ENCODE data around the gene KLHL2.
"Not testable (repeated sequence)": the region's sequence is repeated elsewhere in the genome, so short reads cannot be mapped to it uniquely, and the experiment has no call there.

KLHL2 gene

DNA sequence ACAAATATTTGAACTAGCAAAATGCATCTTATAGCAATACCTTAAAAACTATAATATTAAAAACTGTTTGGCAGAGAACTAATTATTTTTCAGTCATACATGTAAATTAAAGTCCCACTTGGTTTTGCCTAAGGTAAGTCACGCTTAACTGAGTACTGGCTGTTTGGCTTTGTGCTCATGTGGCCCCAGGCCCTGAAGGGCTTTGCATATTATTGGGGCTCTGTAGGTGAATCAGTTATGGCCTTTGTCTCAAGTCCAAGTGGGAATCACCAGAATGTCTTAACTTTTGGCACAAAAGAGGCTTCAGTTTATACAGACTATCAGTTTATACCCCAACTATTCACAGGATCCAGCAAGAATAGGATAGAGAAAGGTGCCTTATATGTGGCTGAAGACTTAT is 29.5 kb downstream of the KLHL2 start:
- not testable (repeated sequence) for DNase-seq

DNA sequence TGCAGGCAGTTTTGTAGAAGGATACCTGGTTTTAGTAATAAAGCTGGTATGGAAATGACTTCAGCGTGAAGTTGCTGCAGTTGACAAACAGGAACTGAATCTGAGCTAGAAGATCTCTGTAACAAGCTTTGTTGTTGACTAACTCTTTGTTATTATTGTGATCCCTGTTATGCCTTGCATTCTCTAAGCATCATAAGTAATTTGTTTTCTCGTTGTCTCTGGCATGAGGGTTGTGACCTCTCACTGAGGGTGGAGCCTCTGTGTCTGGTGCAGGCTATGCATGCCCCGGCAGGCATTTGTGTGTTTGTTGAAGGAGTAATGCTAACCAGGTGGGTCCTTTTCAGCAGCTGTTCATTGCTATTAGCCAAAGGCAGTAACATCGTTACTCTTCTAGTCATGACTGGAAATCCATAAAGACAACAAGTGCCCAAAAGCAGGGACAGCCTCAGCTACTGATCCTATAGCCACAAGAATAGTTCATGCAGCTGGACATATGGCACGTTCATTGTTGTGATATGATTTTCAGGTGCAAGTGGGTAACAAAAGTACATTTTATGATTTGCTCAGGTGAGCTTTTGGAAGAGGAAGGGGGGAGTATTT is 30.8 kb downstream of the KLHL2 start:
- peak; percentile 88 for DNase-seq

DNA sequence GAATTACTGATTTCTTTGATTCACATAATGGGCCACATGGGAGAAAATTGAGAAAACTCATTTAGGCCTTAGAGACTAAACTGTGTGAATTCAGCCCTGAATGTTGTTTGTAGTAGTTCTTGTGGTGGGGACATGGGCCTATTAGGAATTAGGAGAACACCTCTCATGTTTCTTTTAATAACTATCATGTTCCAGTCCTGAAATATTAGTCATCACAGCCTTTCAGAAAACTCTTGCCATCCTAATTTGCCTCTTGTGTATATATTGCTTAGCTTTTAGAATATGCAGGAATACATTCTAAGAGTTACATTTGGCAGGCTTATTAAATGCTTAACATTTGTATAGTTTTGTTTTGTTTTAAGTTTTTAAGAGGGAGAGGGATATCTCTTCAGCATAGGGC is 33.4 kb downstream of the KLHL2 start:
- DNase-seq: not testable (repeated sequence)

DNA sequence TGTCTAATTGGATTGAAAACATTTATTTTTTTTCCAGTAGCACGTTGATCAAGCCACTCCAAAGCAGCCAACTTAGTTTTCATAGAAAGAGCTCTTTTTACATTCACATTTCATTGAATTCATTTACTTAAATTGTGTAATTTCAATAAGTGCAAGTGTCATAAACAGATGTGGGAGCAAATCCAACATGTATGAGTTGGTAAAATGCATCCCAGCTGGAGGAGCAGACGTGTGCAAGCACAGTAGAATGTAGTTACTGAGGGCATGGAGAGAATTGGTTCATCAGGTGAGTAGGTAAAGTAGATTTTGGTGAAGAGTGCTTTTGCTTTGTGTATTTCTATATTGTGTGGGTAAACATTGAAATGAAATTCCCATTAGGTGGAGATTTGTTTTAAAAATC is 36.8 kb downstream of the KLHL2 start:
- DNase-seq: not testable (repeated sequence)

DNA sequence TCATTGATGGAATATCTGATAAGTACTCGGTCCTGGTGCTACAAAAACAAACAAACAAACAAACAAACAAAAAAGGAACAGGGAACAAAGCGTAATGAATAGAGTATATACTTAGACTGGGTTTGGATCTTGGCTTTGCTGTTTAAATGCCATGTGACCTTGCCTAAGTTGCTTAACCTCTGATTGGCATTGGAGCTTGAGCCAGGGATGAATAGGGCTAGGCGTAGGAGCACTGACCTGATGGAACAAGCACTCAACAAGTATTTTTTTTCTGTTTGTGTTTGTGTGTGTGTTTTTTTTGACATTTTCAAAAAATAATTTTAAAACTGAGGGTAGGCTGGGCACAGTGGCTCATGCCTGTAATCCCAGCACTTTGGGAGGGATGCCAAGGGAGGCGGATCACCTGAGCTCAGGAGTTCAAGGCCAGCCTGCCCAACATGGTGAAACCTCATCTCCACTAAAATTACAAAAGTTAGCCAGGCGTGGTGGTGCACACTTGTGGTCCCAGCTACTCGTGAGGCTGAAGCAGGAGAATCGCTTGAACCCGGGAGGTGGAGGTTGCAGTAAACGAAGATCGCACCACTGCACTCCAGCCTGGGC is 37.3 kb downstream of the KLHL2 start:
- DNase-seq: not testable (repeated sequence)

DNA sequence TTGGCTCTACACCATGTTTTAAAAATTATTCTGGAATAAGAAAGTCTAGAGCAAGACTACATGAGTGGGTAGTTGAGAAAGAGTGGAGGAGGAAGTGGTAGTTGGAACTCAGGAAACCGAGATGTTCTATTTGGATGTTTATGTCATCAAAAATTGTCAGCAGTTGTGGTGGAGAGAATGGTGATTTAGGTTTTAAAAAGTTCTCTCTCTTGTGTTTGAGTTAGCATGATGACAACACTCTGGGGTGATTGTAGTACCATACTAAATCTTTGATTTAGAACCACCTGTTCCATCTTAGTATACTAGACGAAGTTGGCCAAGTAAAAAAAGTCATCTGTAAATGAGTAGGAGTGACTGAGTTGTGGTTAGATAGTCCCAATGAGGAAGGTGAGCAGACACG is 40.7 kb downstream of the KLHL2 start:
- DNase-seq: no peak

DNA sequence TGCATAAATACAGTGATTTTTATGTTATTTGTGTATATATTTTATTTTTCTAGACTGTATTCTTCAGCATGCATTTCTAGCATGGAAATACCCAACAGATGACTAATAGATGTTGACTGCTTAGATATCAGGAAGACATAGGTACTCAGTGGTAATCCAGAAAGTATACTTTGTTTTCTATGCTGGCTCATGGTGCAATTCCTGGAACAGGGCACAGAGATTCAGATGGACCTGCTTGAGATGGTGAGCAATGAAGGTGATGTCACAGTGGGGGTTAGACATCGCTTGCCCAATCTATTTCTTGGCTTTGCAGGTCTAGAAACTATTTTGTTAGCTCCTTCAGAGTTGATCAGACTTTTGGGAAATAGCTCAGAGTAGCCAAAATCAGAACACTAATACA is 41.5 kb downstream of the KLHL2 start:
- not testable (repeated sequence) for DNase-seq

DNA sequence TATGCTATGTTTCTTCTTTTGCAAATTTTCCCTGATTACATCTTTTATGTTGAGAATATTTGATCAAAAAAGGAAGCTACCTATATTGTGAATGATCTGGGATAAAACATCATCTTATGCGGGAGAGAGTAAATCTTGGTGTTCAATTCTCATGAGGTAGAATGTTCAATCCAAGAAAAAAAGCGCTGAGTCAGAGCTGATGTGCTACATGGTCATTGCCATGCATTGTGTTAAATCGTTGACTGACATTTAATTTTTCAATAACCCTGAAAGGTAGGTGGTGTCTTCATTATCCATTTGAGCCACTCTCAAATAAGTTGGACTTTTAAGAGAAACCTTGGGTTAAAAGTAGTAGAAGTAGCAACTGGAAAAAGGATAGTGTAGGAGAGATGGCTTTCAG is 47.4 kb downstream of the KLHL2 start:
- not testable (repeated sequence) for DNase-seq

- DNase-seq: not testable (repeated sequence)
These were observed 48.1 kb downstream of the KLHL2 start for GRCh38 chr4:165255439-165255838.

GRCh38 chr4:165256074-165256659 is 48.8 kb downstream of the KLHL2 start:
- DNase-seq: not testable (repeated sequence)

DNA sequence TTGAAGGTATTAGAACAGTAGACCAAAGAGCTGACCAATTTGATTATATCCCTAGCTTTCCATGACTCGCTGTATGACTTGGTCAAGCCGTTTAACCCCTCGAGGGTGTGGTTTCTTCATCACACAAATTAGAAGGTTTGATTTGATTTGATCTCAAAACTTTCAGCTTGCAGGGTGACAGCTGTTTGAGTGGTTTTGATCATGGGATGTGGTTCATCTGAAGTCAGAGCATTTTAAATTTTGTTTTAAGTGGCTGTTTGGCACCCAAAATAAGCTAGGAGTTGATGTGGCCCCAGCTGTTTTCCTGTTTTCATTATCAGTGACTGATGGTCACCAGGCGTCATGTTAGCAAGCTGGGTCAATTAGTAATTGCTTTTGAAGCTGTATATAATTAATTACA is 52.4 kb downstream of the KLHL2 start:
- DNase-seq: not testable (repeated sequence)

- DNase-seq: not testable (repeated sequence)
These were observed 54.9 kb downstream of the KLHL2 start for GRCh38 chr4:165262306-165262705.

GRCh38 chr4:165263466-165263865 is 56.1 kb downstream of the KLHL2 start:
- not testable (repeated sequence) for DNase-seq

GRCh38 chr4:165269931-165270330 is 62.6 kb downstream of the KLHL2 start:
- not testable (repeated sequence) for DNase-seq

DNA sequence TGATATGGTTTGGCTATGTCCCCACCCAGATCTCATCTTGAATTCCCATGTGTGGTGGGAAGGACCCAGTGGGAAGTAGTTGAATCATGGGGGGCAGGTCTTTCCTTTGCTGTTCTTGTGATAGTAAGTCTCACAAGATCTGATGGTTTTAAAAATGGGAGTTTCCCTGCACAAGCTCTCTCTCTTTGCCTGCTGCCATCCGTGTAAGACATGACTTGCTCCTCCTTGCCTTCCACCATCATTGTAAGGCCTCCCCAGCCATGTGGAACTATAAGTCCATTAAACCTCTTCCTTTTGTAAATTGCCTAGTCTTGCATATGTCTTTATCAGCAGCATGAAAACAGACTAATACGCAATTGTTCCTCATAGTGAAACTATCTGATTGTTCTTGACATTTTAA is 66.1 kb downstream of the KLHL2 start:
- not testable (repeated sequence) for DNase-seq

- DNase-seq: not testable (repeated sequence)
These were observed 68.0 kb downstream of the KLHL2 start for GRCh38 chr4:165275357-165275756.

GRCh38 chr4:165279531-165279930 is 72.2 kb downstream of the KLHL2 start:
- DNase-seq: not testable (repeated sequence)

GRCh38 chr4:165284697-165285096 is 77.3 kb downstream of the KLHL2 start:
- DNase-seq: not testable (repeated sequence)

DNA sequence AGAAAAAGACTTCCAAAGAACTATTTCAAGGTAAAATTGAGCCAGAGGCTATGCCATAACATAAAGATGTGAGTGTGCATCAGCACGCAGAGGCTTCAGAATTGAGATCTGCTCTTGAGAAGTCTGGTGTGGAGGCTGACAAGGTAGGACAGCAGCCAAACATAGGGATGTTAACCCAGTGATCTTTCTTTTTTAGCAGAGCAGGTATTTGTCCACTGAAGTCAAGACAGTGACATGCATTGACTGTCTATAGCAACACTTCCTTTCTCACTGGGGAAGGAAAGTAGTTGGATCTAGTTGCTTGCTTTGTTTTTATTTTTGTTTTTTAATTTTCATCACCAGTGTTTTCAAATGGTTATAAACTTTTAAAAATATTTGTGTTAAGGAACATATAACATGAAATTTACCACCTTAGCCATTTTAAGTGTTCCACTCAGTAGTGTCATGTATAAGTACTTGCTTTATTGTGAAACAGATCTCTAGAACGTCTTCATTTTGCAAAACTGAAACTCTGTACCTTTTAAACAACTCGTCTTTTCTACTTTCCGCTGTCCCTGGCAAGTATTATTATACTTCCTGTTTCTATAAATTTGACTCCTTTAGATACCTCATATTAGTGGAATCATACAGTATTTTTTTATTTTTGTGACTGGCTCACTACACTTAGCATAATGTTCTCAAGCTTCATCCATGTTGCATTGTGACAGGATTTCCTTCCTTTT is 79.4 kb downstream of the KLHL2 start:
- not testable (repeated sequence) for DNase-seq

- no peak for DNase-seq
These were observed 80.9 kb downstream of the KLHL2 start for GRCh38 chr4:165288226-165288625.

DNA sequence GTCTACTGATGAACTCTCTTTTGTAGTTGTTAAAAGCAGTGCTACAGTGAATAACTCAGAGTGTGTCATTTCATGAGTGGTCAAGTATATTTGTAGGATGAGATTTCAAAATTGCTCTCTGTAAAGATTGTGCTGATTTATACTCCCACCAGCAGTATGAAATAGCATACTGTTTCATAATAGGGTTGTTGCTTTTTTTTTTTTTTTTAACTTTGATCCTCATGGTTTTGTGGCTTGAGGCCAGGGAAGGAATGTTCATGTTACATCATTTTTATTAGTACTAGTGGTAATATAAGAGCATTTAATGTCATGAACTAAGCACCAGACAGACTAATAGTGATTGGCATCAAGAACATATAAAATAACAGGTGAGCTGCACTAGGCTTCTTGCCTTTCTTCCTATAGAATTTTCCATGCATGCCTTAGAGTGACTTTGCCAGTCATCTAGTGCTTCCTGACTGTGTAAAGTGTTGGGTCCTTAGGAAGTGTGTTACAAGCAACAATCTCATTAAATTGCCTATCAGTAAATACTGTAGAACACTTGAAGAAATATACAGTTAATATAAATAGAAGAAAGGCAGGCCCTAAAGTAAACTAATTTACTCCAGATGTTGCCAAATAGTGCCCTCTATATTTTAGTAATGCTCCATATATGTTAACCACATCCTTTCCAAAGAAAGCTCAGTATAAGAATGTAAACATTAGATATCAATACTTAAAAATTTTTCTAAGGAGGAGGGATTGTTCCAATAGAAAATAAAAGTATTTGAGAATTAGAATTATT is 81.5 kb downstream of the KLHL2 start:
- no peak for DNase-seq

GRCh38 chr4:165289423-165289785 is 82.0 kb downstream of the KLHL2 start:
- DNase-seq: no peak

GRCh38 chr4:165293061-165293460 is 85.7 kb downstream of the KLHL2 start:
- no peak for DNase-seq
